Natural killer cell (primary cell): ENCODE data around the gene LITAFD. TPM values are rescaled to one million over a fixed set of nuclear protein-coding genes. Genes with fewer than 3 reads are reported as not detected.

Experiments
- ATAC-seq, 3 donors: fragments of 150-1000 bp in 2 of 3; fragments of 200-7000 bp in 1 of 3; cut with Tn5 transposase; 1 replicate in 1 of 3; 2 replicates in 2 of 3; pipeline ENCODE4 v1.10.0; 2021; ENCODE audit warnings: mild to moderate bottlenecking in 2 of 3, moderate library complexity in 2 of 3
- DNase-seq, 2 donors: peaks; one replicate each; pipeline versions ENCODE4 v3.0.0 to v3.0.0-alpha.2; 2013 to 2021; ENCODE audit warnings: mixed read lengths in 1 of 2
- H3K27ac ChIP-seq: one replicate; pipeline ENCODE4 v1.5.1; 2013; ENCODE audit warnings: mild to moderate bottlenecking, low read length
- H3K27me3 ChIP-seq: one replicate; pipeline ENCODE4 v1.6.1; 2013; ENCODE audit warnings: low read length; ENCODE audit not compliant: control insufficient read depth, insufficient read depth
- H3K36me3 ChIP-seq: one replicate; pipeline ENCODE4 v1.6.1; 2013; ENCODE audit warnings: low read length; ENCODE audit not compliant: control insufficient read depth, insufficient read depth
- H3K4me1 ChIP-seq: one replicate; pipeline ENCODE4 v1.6.1; 2013; ENCODE audit warnings: low read length; ENCODE audit not compliant: control insufficient read depth, insufficient read depth
- H3K4me3 ChIP-seq: one replicate; pipeline ENCODE4 v1.5.1; 2013; ENCODE audit warnings: low read length
- H3K9me3 ChIP-seq: one replicate; pipeline ENCODE4 v1.6.1; 2013; ENCODE audit warnings: low read length; ENCODE audit not compliant: control insufficient read depth, insufficient read depth
- H3K27ac Mint-ChIP-seq, 2 donors: one replicate each; pipeline ENCODE4 v1.8.0; 2022; ENCODE audit warnings: mild to moderate bottlenecking in 2 of 2, mixed read lengths in 2 of 2, moderate library complexity in 1 of 2
- H3K27me3 Mint-ChIP-seq, 2 donors: one replicate each; pipeline ENCODE4 v1.8.0; 2022; ENCODE audit warnings: low read depth in 2 of 2, mixed read lengths in 2 of 2
- H3K36me3 Mint-ChIP-seq: one replicate; pipeline ENCODE4 v1.8.0; 2022; ENCODE audit warnings: mixed read lengths
- H3K4me1 Mint-ChIP-seq, 2 donors: one replicate each; pipeline ENCODE4 v1.8.0; 2022; ENCODE audit warnings: mixed read lengths in 2 of 2
- H3K4me3 Mint-ChIP-seq: one replicate; pipeline ENCODE4 v1.8.0; 2022; ENCODE audit warnings: mild to moderate bottlenecking, moderate library complexity, mixed read lengths
- H3K9me3 Mint-ChIP-seq, 2 donors: one replicate each; pipeline ENCODE4 v1.8.0; 2022; ENCODE audit warnings: mixed read lengths in 2 of 2
- CTCF ChIP-seq: fragments of 200-600 bp; IDR thresholded peaks from one replicate; pipeline ENCODE4 v1.8.0; 2022; ENCODE audit warnings: antibody characterized with exemption
- WGBS: methylation state at CpG from one replicate; pipeline ENCODE4 v1.1.7; 2013; ENCODE audit warnings: missing lambda C conversion rate; ENCODE audit not compliant: insufficient coverage; 5-methylcytosine and 5-hydroxymethylcytosine counted together
- intact Hi-C: fragments of 100-400 bp; cut with micrococcal nuclease; formaldehyde crosslinking; loops from one replicate; pipeline ENCODE4 v1.14.2; 2022
- total RNA-seq, 4 donors: library from RNA; stranded (reverse); fragments of 120-200 nt in 1 of 4; gene quantifications; one replicate each; pipeline versions ENCODE4 v1.2.3 to v1.2.4, GENCODE V29; 2013 to 2022

Gene LITAFD
- total RNA-seq, 3 donors from 2014 or later (not counting 1 experiment from before 2014, with no cell fraction given): 0.21 to 1.1 (median 0.29) TPM

GRCh38 chr16:8859913-8860881 is 22.0 kb upstream of the LITAFD start:
- ATAC-seq: no peak
- Mint-ChIP-seq H3K9me3 (no peaks in the 10 kb centered on the region), H3K27ac (peak overlapping the region in 1 of 2 donors; percentile 33), H3K4me3 (no peak overlapping the region), H3K36me3 (no peaks in the 10 kb centered on the region), H3K4me1 (peaks cover 24 to 41% of the 10 kb centered on the region in 2 donors), H3K27me3 (no peaks in the 10 kb centered on the region)
- Histone ChIP-seq H3K27ac (no peak overlapping the region), H3K27me3 (no peaks in the 10 kb centered on the region), H3K4me3 (no peak overlapping the region), H3K4me1 (peaks cover 9% of the 10 kb centered on the region), H3K9me3 (no peaks in the 10 kb centered on the region), H3K36me3 (peaks cover 20% of the 10 kb centered on the region)
- WGBS: 87% methylated on average over 24 of the region's 25 CpGs
- intact Hi-C loops: no loop called here
- DNase-seq: no peak
- no peak for TF ChIP-seq CTCF

GRCh38 chr16:8861563-8862308 is 20.4 kb upstream of the LITAFD start:
- no peak overlapping the region for H3K4me3 Mint-ChIP-seq
- no peak for ATAC-seq
- DNase-seq: no peak
- H3K27ac ChIP-seq: no peak overlapping the region
- no peaks in the 10 kb centered on the region for H3K27me3 ChIP-seq
- H3K4me3 ChIP-seq: no peak overlapping the region
- H3K36me3 ChIP-seq: peaks cover 11% of the 10 kb centered on the region
- H3K9me3 ChIP-seq: no peaks in the 10 kb centered on the region
- TF ChIP-seq CTCF: no peak
- peaks cover 19% of the 10 kb centered on the region for H3K4me1 ChIP-seq
- H3K4me1 Mint-ChIP-seq: peaks cover 32 to 52% of the 10 kb centered on the region in 2 donors
- no peaks in the 10 kb centered on the region for H3K27me3 Mint-ChIP-seq
- peak overlapping the region; percentile 29 to 75 for H3K27ac Mint-ChIP-seq
- intact Hi-C loops: no loop called here
- H3K36me3 Mint-ChIP-seq: no peaks in the 10 kb centered on the region
- 89% methylated on average over 14 of the region's 14 CpGs for WGBS
- H3K9me3 Mint-ChIP-seq: no peaks in the 10 kb centered on the region

GRCh38 chr16:8862309-8863130 is 19.6 kb upstream of the LITAFD start:
- TF ChIP-seq CTCF: no peak
- intact Hi-C loops: no loop called here
- H3K27me3 ChIP-seq: no peaks in the 10 kb centered on the region
- Mint-ChIP-seq H3K4me3 (no peak overlapping the region), H3K9me3 (no peaks in the 10 kb centered on the region), H3K27me3 (no peaks in the 10 kb centered on the region), H3K4me1 (peaks cover 38 to 59% of the 10 kb centered on the region in 2 donors), H3K27ac (peak overlapping the region; percentile 29 to 75), H3K36me3 (no peaks in the 10 kb centered on the region)
- H3K9me3 ChIP-seq: no peaks in the 10 kb centered on the region
- H3K27ac ChIP-seq: no peak overlapping the region
- ATAC-seq (no peak), DNase-seq (no peak)
- H3K4me1 ChIP-seq: peaks cover 27% of the 10 kb centered on the region
- peaks cover 10% of the 10 kb centered on the region for H3K36me3 ChIP-seq
- 80% methylated on average over 14 of the region's 14 CpGs for WGBS
- H3K4me3 ChIP-seq: no peak overlapping the region
